ENCODE results near the gene NUDT2. TPM values are rescaled to one million over a fixed set of nuclear protein-coding genes. Genes with fewer than 3 reads are reported as not detected.

Gene NUDT2
- total RNA-seq, 1 donor from 2014 or later = 12.8 TPM

- H3K4me2 ChIP-seq (ENCODE audit: low read length) = peak overlapping the region; percentile 96
- H3K9ac ChIP-seq (ENCODE audit: low read length) = peak overlapping the region; percentile 74
- Mint-ChIP-seq H3K9me3 (ENCODE audit: unreplicated experiment) (peaks cover 5% of the 10 kb centered on the region), H3K4me3 (ENCODE audit: unreplicated experiment) (peak overlapping the region; percentile 73), H3K36me3 (ENCODE audit: low read depth, unreplicated experiment) (peaks cover 18% of the 10 kb centered on the region), H3K4me1 (ENCODE audit: low read depth, unreplicated experiment) (no peaks in the 10 kb centered on the region), H3K27ac (ENCODE audit: unreplicated experiment) (no peak overlapping the region), H3K27me3 (ENCODE audit: low read depth, unreplicated experiment) (peaks cover 53% of the 10 kb centered on the region)
- no peaks in the 10 kb centered on the region for H3K79me2 ChIP-seq (ENCODE audit: insufficient read depth, low read length)
- no peaks in the 10 kb centered on the region for H3K9me3 ChIP-seq (ENCODE audit: insufficient read depth, low read depth, low read length)
- H3K4me3 ChIP-seq (ENCODE audit: insufficient read depth, low read depth, low read length) = peak overlapping the region; percentile 61
- H2AFZ ChIP-seq (ENCODE audit: low read depth, low read length) = peak overlapping the region; percentile 96
- no peaks in the 10 kb centered on the region for H4K20me1 ChIP-seq (ENCODE audit: insufficient read depth, low read length)
- DNase-seq (ENCODE audit: low read depth) (no peak), FAIRE-seq (no peak)
- H3K27ac ChIP-seq (ENCODE audit: low read depth, low read length) = no peak overlapping the region
- H3K4me1 ChIP-seq (ENCODE audit: insufficient read depth, low read length) = peaks cover 10% of the 10 kb centered on the region
- H3K27me3 ChIP-seq (ENCODE audit: insufficient read depth, low read length) = peaks cover 7% of the 10 kb centered on the region
- H3K36me3 ChIP-seq (ENCODE audit: insufficient read depth, low read length) = no peaks in the 10 kb centered on the region
- TF ChIP-seq CTCF (IDR thresholded peaks at IDR 0.05; ENCODE audit: insufficient read depth, low read depth, low read length) (no peak), EZH2 (IDR thresholded peaks at IDR 0.05; ENCODE audit: insufficient read depth, low read length) (no peak)
Measured at GRCh38 chr9:34381323-34381722, 52.0 kb downstream of the NUDT2 start.

GRCh38 chr9:34382054-34382453 is 52.7 kb downstream of the NUDT2 start:
- Histone ChIP-seq H3K9ac (ENCODE audit: low read length) (no peak overlapping the region), H3K4me2 (ENCODE audit: low read length) (no peak overlapping the region), H2AFZ (ENCODE audit: low read depth, low read length) (no peak overlapping the region), H3K9me3 (ENCODE audit: insufficient read depth, low read depth, low read length) (no peaks in the 10 kb centered on the region), H3K4me1 (ENCODE audit: insufficient read depth, low read length) (peaks cover 8% of the 10 kb centered on the region), H3K27me3 (ENCODE audit: insufficient read depth, low read length) (peaks cover 7% of the 10 kb centered on the region), H3K4me3 (ENCODE audit: insufficient read depth, low read depth, low read length) (no peak overlapping the region), H3K36me3 (ENCODE audit: insufficient read depth, low read length) (no peaks in the 10 kb centered on the region), H3K79me2 (ENCODE audit: insufficient read depth, low read length) (no peaks in the 10 kb centered on the region), H4K20me1 (ENCODE audit: insufficient read depth, low read length) (no peaks in the 10 kb centered on the region), H3K27ac (ENCODE audit: low read depth, low read length) (no peak overlapping the region)
- Mint-ChIP-seq H3K27ac (ENCODE audit: unreplicated experiment) (no peak overlapping the region), H3K36me3 (ENCODE audit: low read depth, unreplicated experiment) (peaks cover 18% of the 10 kb centered on the region), H3K4me3 (ENCODE audit: unreplicated experiment) (peak overlapping the region; percentile 37), H3K27me3 (ENCODE audit: low read depth, unreplicated experiment) (peaks cover 53% of the 10 kb centered on the region), H3K4me1 (ENCODE audit: low read depth, unreplicated experiment) (no peaks in the 10 kb centered on the region), H3K9me3 (ENCODE audit: unreplicated experiment) (peaks cover 5% of the 10 kb centered on the region)
- FAIRE-seq = no peak
- no peak for DNase-seq (ENCODE audit: low read depth)
- TF ChIP-seq EZH2 (IDR thresholded peaks at IDR 0.05; ENCODE audit: insufficient read depth, low read length) (no peak), CTCF (IDR thresholded peaks at IDR 0.05; ENCODE audit: insufficient read depth, low read depth, low read length) (no peak)

GRCh38 chr9:34382879-34383278 is 53.5 kb downstream of the NUDT2 start:
- no peak overlapping the region for H3K4me3 Mint-ChIP-seq (ENCODE audit: unreplicated experiment)
- H3K36me3 Mint-ChIP-seq (ENCODE audit: low read depth, unreplicated experiment) = peaks cover 18% of the 10 kb centered on the region
- no peak overlapping the region for H3K4me3 ChIP-seq (ENCODE audit: insufficient read depth, low read depth, low read length)
- no peaks in the 10 kb centered on the region for H4K20me1 ChIP-seq (ENCODE audit: insufficient read depth, low read length)
- H3K36me3 ChIP-seq (ENCODE audit: insufficient read depth, low read length) = no peaks in the 10 kb centered on the region
- peaks cover 7% of the 10 kb centered on the region for H3K27me3 ChIP-seq (ENCODE audit: insufficient read depth, low read length)
- H3K79me2 ChIP-seq (ENCODE audit: insufficient read depth, low read length) = no peaks in the 10 kb centered on the region
- H3K4me2 ChIP-seq (ENCODE audit: low read length) = no peak overlapping the region
- no peaks in the 10 kb centered on the region for H3K9me3 ChIP-seq (ENCODE audit: insufficient read depth, low read depth, low read length)
- peaks cover 8% of the 10 kb centered on the region for H3K4me1 ChIP-seq (ENCODE audit: insufficient read depth, low read length)
- peaks cover 5% of the 10 kb centered on the region for H3K9me3 Mint-ChIP-seq (ENCODE audit: unreplicated experiment)
- H3K27ac Mint-ChIP-seq (ENCODE audit: unreplicated experiment) = no peak overlapping the region
- no peak for TF ChIP-seq EZH2 (IDR thresholded peaks at IDR 0.05; ENCODE audit: insufficient read depth, low read length)
- TF ChIP-seq CTCF (IDR thresholded peaks at IDR 0.05; ENCODE audit: insufficient read depth, low read depth, low read length) = no peak
- H3K27me3 Mint-ChIP-seq (ENCODE audit: low read depth, unreplicated experiment) = peaks cover 55% of the 10 kb centered on the region
- no peak overlapping the region for H3K27ac ChIP-seq (ENCODE audit: low read depth, low read length)
- H3K9ac ChIP-seq (ENCODE audit: low read length) = no peak overlapping the region
- no peaks in the 10 kb centered on the region for H3K4me1 Mint-ChIP-seq (ENCODE audit: low read depth, unreplicated experiment)
- H2AFZ ChIP-seq (ENCODE audit: low read depth, low read length) = no peak overlapping the region
- no peak for DNase-seq (ENCODE audit: low read depth)
- FAIRE-seq = no peak
